ENCODE data around the gene CACNA2D3.

The CACNA2D3 gene

GRCh38 chr3:54619053-54619452 is 496.7 kb downstream of the CACNA2D3 start:
- H3K27me3 ChIP-seq (replicated peaks; ENCODE audit: insufficient read depth, low read length): no peaks in the 10 kb centered on the region
- H3K4me3 ChIP-seq (ENCODE audit: low read length): no peak overlapping the region
- H3K4me1 ChIP-seq (ENCODE audit: low read length): no peaks in the 10 kb centered on the region
- no peak overlapping the region for H3K9ac ChIP-seq (ENCODE audit: low read length)
- no peaks in the 10 kb centered on the region for H4K20me1 ChIP-seq (ENCODE audit: insufficient read depth, low read length)
- H3K36me3 ChIP-seq (replicated peaks; ENCODE audit: insufficient read depth, low read length): no peaks in the 10 kb centered on the region
- no peak for DNase-seq
- no peaks in the 10 kb centered on the region for H3K9me3 ChIP-seq (replicated peaks; ENCODE audit: insufficient read depth, low read length)
- H3K9me2 ChIP-seq (replicated peaks; ENCODE audit: insufficient read depth, low read length): no peaks in the 10 kb centered on the region
- no peak overlapping the region for H3K4me2 ChIP-seq (ENCODE audit: low read depth, low read length)
- H3K79me2 ChIP-seq (ENCODE audit: low read length): no peaks in the 10 kb centered on the region
- H2AFZ ChIP-seq (ENCODE audit: low read length): no peak overlapping the region
- H3F3A ChIP-seq (ENCODE audit: insufficient read depth, low read length): no peaks in the 10 kb centered on the region
- TF ChIP-seq, protein P1, sequence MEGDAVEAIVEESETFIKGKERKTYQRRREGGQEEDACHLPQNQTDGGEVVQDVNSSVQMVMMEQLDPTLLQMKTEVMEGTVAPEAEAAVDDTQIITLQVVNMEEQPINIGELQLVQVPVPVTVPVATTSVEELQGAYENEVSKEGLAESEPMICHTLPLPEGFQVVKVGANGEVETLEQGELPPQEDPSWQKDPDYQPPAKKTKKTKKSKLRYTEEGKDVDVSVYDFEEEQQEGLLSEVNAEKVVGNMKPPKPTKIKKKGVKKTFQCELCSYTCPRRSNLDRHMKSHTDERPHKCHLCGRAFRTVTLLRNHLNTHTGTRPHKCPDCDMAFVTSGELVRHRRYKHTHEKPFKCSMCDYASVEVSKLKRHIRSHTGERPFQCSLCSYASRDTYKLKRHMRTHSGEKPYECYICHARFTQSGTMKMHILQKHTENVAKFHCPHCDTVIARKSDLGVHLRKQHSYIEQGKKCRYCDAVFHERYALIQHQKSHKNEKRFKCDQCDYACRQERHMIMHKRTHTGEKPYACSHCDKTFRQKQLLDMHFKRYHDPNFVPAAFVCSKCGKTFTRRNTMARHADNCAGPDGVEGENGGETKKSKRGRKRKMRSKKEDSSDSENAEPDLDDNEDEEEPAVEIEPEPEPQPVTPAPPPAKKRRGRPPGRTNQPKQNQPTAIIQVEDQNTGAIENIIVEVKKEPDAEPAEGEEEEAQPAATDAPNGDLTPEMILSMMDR (IDR thresholded peaks at IDR 0.05; ENCODE audit: low read length): no peak
- TF ChIP-seq EZH2 (optimal IDR thresholded peaks at IDR 0.05; ENCODE audit: low read depth, low read length) (no peak), EZH2phosphoT487 (IDR thresholded peaks at IDR 0.05; ENCODE audit: low read length) (no peak)
- H3K27ac ChIP-seq (ENCODE audit: low read length): no peak overlapping the region

DNA sequence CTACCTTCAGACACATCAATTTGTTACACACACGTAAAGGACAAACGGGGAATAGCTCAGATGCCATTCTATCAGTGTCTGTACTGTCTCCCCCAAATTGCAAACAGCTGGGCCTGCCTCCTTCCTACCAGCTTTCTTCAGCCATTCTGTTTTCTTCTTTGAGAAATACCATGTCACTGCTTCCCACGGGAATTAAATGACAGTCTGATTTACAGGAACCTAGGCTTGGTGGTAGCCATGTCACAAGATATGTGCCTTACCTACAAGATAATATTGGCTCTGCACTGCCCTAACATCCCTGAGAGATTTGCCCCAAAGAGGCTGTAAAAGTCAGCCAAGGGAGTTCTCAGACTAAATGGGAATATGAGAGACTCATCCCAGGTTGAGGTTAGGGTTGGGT is 497.2 kb downstream of the CACNA2D3 start:
- no peaks in the 10 kb centered on the region for H3K27me3 ChIP-seq (replicated peaks; ENCODE audit: insufficient read depth, low read length)
- no peaks in the 10 kb centered on the region for H3K79me2 ChIP-seq (ENCODE audit: low read length)
- no peak overlapping the region for H2AFZ ChIP-seq (ENCODE audit: low read length)
- TF ChIP-seq, protein P1 (IDR thresholded peaks at IDR 0.05; ENCODE audit: low read length): no peak
- TF ChIP-seq EZH2phosphoT487 (IDR thresholded peaks at IDR 0.05; ENCODE audit: low read length) (no peak), EZH2 (optimal IDR thresholded peaks at IDR 0.05; ENCODE audit: low read depth, low read length) (no peak)
- no peaks in the 10 kb centered on the region for H4K20me1 ChIP-seq (ENCODE audit: insufficient read depth, low read length)
- no peaks in the 10 kb centered on the region for H3K4me1 ChIP-seq (ENCODE audit: low read length)
- no peak overlapping the region for H3K4me2 ChIP-seq (ENCODE audit: low read depth, low read length)
- no peak overlapping the region for H3K27ac ChIP-seq (ENCODE audit: low read length)
- H3K9me2 ChIP-seq (replicated peaks; ENCODE audit: insufficient read depth, low read length): no peaks in the 10 kb centered on the region
- H3K4me3 ChIP-seq (ENCODE audit: low read length): no peak overlapping the region
- H3K9ac ChIP-seq (ENCODE audit: low read length): no peak overlapping the region
- H3K36me3 ChIP-seq (replicated peaks; ENCODE audit: insufficient read depth, low read length): no peaks in the 10 kb centered on the region
- DNase-seq: no peak
- H3K9me3 ChIP-seq (replicated peaks; ENCODE audit: insufficient read depth, low read length): no peaks in the 10 kb centered on the region
- no peaks in the 10 kb centered on the region for H3F3A ChIP-seq (ENCODE audit: insufficient read depth, low read length)

DNA sequence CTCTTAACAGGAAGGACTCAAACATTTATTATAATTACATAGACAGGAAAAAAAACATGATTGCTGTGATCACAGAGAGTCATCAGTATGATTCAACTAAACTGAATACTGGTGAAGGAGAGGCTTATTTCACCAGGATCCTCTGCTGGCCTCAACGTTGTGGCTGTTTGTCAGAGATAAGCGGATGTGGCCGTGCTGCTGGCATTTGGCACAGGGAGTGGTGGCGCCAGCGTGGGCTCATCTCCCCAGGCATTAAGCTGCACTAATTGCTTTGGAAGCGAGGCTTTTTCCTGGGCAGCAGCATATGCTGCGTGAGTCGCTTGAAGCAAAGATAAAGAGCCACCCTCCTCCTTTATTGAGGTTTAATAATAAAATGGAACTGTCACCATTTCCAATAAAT is 498.8 kb downstream of the CACNA2D3 start:
- no peak for TF ChIP-seq EZH2phosphoT487 (IDR thresholded peaks at IDR 0.05; ENCODE audit: low read length)
- no peak for TF ChIP-seq EZH2 (optimal IDR thresholded peaks at IDR 0.05; ENCODE audit: low read depth, low read length)
- TF ChIP-seq, protein P1 (IDR thresholded peaks at IDR 0.05; ENCODE audit: low read length): no peak
- no peak overlapping the region for H3K4me2 ChIP-seq (ENCODE audit: low read depth, low read length)
- H3K36me3 ChIP-seq (replicated peaks; ENCODE audit: insufficient read depth, low read length): no peaks in the 10 kb centered on the region
- no peaks in the 10 kb centered on the region for H3K79me2 ChIP-seq (ENCODE audit: low read length)
- no peaks in the 10 kb centered on the region for H3K4me1 ChIP-seq (ENCODE audit: low read length)
- no peaks in the 10 kb centered on the region for H3K9me2 ChIP-seq (replicated peaks; ENCODE audit: insufficient read depth, low read length)
- no peaks in the 10 kb centered on the region for H3F3A ChIP-seq (ENCODE audit: insufficient read depth, low read length)
- no peaks in the 10 kb centered on the region for H3K9me3 ChIP-seq (replicated peaks; ENCODE audit: insufficient read depth, low read length)
- H4K20me1 ChIP-seq (ENCODE audit: insufficient read depth, low read length): no peaks in the 10 kb centered on the region
- no peak overlapping the region for H3K9ac ChIP-seq (ENCODE audit: low read length)
- no peak overlapping the region for H2AFZ ChIP-seq (ENCODE audit: low read length)
- H3K27me3 ChIP-seq (replicated peaks; ENCODE audit: insufficient read depth, low read length): no peaks in the 10 kb centered on the region
- no peak overlapping the region for H3K27ac ChIP-seq (ENCODE audit: low read length)
- no peak for DNase-seq
- H3K4me3 ChIP-seq (ENCODE audit: low read length): no peak overlapping the region
